NCI-H460 (cell line): ENCODE results near the gene PPP2R2B. TPM values are rescaled to one million over a fixed set of nuclear protein-coding genes. Genes with fewer than 3 reads are reported as not detected.

Source experiments
- DNase-seq: peaks from one replicate; pipeline ENCODE4 v3.0.0-alpha.2; 2016; ENCODE audit warnings: low read depth; ENCODE audit errors: extremely low read depth
- polyA plus RNA-seq: library from polyadenylated mRNA; depleted of rRNA; stranded (reverse); fragments of >200 nt; gene quantifications from 2 replicates; pipeline ENCODE4 v1.2.3, GENCODE V29; 2014; cell fraction: nucleus; rRNA removed
- total RNA-seq: library from RNA; depleted of rRNA; stranded (reverse); fragments of >200 nt; shearing (Covaris generic); gene quantifications from 2 replicates; pipeline ENCODE4 v1.2.3, GENCODE V29; 2014; rRNA removed

The PPP2R2B gene
- total RNA-seq, result not detected in 2 replicates
- polyA plus RNA-seq, result not detected in 2 replicates

DNA sequence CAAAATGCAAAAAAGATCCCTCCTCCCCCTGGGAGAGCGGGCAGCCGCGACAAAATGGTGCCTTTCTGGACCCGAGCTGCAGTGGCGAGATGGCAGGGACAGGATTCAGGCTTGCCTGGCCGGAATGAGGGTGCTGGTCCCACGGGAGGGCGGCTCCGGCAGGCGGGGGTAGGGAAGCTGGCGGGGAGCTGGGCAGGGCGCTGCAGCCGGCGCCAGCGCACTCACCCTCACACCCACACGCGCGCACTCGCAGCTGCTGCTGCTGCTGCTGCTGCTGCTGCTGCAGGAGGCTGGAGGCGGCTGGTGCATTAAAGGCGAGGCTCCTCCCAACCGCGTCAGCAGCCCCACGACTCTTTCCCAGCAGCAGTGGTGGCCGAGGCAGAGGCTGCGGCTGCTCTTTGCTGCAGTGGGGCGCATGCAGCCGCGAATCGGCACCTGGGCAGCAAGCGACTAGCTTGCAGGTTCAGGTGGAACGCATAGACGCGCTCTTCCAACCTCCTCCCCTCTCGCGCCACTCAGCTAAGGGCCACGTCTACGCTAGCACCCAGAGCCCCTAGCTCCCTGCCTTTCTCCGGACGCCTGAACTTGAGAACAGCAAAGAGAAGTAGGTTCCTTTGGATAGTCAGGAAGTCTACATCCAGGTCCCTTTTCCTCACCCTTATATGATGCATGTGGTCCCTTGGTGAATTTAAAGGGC is at the start of gene PPP2R2B:
Gene PPP2R2B, minus strand, starts transcription at position 282 of the 697 bp plus-strand sequence.
- no peak for DNase-seq

DNA sequence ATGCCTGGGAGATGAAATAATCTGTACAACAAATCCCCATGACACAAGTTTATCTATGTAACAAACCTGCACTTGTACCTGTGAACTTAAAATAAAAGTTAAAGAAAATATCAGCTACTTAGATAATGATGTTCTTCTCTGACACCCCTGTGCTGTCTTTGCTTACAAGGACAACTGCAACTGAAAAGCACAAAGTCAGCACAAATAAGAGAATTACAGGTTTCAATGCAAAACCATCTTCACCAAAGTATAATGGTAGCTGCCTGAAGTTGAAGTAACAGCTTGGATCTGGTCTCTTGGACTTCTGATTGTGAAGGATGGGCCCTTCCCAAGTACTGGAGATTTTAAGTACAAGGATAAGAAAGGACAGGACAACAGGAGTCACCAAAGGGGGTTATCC is 45.6 kb upstream of the PPP2R2B start:
- no peak for DNase-seq

DNA sequence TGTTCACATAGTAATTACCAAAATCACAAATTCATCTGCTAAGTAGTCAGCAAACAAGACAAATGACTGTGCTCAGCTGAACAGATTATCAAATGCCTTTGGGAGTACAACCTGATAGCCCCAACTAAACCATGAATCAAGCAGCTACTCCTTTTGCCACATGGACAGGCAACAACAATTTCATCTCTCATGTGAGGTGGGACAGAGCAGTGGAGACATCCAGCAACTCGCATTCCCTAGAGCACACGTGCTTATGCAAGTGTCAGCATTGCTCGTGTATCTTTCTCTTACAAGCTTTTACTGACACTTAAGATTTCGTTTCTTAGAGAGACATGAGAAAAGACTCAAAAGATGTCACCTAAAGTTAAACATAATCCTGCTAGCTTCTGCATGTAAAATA is 42.7 kb upstream of the PPP2R2B start:
- DNase-seq, result no peak

DNA sequence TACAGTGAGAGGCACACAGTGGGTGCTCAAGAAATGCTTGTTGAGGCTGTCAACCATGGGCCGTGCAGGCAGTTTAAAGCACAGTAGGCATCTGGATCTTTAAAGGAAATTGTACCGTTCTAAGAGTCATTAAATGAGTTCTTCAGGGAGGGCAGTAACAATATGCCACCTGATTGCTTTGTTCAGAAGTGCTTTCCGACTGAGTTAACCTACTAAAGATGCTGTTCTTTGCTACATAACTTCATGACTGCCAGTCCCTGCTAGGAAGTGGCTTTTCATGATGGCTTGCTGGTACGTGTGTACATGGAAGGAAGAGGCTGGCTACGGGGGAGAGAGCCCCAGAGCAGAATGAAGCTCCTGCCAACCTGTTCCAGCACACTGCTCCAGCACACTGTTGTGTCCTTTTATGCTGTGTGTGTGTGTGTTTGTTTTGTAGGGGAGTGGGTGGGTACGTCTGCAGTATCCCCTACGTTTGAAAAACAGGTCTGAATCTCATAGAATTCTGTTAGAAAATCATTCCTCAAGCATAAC is 41.9 kb upstream of the PPP2R2B start:
- DNase-seq, result no peak

DNA sequence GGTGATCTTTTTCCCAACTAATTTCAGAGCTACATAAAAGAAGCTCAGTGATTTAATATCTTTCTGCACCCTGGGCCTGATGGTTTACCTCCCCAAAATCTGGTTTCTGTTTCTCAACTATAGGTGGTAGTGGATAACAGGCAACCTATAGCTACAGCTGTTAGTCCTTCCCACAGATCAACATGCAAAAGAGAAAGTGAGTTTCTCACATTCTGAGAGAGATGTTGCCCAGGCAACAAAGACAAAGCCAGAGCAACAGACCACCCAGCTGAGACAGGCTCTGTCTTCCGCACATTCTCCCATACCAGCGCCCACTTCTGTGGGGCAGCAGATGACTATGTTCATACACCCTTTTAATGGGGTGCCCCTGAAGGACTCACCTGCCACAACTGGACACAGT is 40.7 kb upstream of the PPP2R2B start:
- no peak for DNase-seq

DNA sequence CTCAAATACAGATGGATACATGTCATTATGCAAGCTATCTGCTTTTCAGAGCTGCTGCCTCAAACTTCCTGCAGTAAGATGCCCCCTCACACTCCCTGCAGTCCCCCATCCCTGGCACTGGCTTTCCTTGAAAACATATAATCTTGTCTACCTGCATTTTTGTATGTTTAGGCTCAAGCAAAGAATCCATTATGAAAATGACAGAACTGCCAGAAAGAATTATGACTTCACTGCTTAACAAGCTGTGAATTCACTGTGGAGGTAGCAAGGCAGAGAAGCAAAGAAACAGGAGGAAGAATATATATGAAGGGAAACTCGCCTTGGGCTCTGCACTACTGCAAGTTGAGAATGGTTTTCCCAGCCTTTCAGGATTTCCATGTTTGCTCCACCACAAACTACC is 39.4 kb upstream of the PPP2R2B start:
- no peak for DNase-seq

DNA sequence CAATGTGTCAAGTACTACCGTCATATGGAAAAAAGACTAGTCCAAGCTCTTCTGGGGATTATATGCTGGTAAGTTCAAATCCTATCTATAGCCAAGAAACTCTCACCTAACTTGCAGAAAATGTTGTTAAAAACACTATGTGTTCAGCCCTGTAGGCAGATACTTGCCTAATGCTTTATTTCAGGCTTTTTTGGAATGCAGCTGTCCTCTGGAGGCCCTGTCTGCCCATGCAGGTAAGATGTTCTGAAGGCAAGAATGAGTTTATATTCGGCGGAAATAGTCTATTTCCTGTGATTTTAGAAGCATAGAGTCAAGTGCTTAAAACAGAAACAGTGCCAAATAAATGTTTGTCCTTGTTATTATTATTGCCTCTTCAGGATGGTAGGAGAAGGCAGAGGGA is 34.3 kb upstream of the PPP2R2B start:
- DNase-seq, result no peak

DNA sequence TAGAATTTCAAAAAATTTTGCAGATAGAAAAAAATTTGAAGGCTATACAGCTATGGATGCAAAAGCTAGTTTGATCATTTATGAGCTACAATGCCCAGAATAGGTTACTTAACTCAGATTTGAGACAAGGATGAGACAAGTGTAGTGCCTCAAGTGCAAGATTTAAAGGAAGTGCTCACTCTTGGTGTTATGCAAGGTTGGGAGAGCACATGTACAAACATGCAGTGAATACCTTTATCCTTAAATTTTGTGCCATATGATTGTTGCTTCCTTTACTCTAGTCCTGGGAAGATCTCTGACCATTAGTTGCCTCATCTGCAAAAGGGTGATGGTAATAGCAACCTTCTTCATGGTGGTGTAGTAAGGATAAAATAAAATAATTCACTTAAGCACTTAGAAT is 31.7 kb upstream of the PPP2R2B start:
- no peak for DNase-seq

DNA sequence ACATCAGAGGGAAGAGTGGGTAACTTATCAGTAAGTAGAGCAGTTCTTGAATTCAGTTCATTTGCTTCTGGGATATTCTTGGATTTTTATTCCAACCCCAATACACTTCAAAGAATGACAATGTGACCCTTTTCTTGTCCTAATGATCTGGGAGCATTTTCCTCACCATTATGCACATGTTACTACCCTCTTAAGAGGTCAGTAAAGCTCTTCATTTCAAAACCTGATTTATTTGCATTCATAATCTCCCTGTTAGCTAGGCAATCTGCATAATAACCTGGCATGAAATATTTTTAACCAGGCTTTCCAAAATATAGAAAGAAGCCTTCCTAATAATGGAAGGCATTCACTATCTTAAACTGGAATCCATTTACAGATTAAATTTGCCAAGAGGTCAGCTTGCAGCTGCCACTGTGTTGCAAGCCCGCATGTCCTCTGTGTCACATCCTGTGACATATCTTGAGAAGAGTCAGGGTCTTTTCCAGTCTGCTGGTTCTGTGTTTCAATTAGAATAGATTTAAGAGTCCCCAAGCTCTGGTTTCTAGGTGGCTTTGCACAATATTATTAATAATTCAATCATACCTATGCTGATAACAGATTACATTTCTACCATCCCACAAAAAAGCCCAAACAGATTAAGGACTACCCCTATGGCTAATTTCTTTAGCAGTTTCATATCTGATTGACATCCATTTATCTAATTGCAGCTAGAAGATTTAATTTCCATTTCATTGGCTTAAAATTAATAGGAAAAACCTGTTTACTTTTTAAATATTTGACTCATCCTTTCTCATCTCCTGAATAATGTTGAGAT is 30.9 kb upstream of the PPP2R2B start:
- DNase-seq, result no peak

DNA sequence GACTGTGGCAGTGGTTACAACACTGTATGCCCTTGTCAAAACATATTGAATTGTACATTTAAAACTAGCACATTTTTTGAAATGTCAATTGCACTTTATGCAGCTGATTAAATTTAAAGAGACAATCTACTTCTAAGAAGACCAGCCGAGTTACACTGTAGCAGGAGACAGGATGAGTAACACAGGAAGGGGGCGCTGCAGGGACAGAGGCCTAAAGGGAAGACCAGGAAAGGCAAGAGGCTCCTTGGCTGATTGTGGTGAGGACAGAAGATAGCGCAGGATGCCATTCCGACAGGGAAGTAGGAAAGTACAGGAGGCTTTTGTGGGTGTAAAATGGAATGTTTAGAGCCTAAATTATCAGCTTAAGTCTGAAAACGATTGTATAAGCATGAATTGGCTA is 28.2 kb upstream of the PPP2R2B start:
- no peak for DNase-seq

DNA sequence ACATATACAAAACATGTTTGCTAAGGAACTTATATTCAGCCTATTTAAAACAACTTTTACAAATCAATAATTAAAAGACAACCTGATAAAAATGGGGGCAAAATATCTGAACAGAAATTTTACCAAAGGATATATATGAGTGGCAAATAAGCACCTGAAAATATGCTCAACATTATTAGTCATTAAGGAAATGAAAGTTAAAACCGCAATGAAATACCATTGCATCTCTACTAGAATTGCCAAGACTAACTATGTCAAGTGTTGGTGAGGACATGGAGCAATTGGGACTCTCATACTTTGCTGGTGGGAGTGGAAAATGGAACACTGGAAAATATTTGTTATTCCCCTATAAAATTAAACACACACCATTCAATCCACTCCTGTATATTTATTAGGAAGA is 26.3 kb upstream of the PPP2R2B start:
- no peak for DNase-seq

DNA sequence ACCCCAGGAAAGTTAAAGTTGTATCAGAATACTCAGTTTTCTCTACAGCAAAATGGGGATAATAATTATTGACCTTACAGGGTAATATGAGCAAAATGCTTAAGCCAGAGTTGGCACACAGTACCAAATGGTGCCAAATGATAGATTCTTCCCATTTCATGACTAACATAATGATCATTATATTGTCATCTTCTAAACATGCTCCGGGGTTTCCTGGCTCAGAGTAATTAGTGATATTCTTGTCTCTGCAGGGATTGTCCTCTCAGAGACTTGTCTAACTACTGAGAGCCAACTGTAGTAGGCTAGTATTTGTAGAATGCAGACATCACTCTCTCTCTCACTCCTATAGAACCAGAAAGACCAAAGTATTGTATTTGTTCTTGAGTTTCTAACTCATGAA is 25.2 kb upstream of the PPP2R2B start:
- DNase-seq, result no peak

DNA sequence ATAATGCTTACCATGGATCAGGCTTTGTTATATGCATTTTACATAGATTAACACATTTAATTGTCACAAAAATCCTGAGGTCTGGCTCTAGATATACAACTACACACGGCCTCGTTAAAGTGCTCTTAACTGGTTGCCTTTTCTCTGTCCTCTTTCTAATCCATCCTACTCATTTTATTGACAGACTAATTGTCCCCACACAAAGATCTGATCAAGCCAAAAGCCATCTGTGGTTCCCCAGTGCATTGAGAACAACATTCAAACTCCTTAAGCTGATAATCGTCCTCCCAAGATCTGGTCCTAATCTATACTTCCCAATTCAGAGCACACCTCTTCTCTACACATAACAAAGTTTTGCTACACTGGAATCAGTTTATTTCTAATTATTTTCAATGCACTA is 23.9 kb upstream of the PPP2R2B start:
- DNase-seq, result no peak

DNA sequence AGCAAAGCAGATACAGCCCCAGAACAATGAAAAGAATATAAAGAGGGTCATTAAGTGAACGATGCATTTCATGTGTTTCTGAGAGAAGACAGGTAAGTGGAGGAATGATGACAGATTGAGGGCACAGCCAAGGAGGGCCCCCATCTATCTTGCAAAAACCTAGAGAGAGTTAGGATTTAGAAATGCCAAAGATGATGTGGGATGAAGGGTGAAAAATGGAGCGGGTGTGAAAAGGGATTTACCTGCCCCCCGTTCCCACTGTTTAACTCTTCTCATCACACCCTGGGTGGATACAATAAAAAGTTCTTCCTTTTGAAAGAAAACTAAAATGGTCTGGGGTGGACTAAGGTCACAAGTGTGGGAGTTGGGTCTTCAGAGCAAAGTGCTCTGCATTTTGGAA is 18.5 kb upstream of the PPP2R2B start:
- no peak for DNase-seq

DNA sequence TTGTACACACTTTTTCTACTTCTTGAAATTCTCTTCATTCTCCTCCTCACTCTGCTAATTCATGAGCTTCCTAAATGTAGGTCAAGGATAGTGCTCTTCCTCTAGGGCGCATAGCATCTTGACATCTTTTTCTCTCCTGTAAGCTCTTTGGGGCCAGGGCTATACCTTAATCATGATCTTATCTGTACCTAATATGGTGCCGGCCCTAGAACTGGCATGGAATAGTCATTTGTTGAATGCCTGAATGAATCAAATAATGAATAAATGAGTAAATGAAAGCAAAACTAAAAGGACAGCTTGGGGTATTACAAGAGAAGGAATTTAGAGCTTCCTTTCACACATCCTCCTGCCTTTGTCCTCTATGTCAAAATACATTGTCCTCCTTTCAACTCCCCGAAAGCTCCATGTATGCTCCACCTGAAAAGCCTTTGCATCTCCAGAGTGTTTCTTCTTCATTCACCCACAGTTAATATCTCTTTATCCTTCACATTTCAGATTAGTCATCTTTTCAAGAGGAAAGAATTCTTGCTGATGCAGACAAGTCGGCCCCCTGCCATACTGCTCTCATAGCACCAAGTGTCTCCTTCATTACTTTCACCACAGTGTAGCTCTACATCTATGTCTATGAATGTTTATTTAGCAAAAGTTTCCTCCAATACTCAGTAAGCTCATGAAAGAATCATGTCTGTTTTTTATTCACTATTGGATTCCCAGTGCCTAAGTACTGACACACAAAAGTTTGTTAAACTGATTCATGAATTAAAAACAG is 16.4 kb upstream of the PPP2R2B start:
- no peak for DNase-seq

DNA sequence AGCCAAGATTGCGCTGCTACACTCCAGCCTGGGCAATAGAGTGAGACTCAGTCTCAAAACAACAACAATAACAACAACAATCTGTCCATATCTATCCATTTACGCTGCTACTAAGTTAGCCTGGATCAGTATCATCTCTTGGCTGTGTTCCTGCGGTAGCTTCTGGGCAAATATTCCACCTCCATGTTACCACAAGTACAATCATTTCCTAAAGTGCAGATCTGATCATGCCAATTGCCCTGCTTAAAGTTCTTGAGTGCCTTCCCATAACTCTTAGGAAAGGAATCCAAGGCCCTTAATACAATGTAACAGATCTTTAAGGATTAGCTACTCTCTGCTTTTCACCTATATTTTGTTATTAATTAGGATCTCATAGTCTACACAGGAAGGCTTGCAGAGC is 15.4 kb upstream of the PPP2R2B start:
- DNase-seq, result no peak

DNA sequence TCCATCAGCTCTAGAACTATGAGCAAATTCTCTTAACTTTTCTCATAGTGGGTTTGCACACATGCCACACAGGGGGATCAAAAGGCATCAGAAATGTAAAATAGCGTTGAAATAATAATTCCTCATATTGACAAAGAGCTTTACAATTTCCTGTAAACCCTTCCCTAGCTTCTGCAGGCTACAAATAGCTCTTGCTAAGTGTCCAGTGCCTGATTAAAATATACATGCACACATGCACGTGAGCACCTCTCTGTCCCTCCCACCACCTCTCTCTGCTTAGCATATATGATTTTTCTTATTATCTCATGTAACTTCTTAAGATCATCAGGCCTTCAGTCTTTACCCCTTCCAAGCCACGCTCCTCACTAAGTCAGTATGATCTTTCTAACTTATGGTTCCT is 13.7 kb upstream of the PPP2R2B start:
- DNase-seq, result no peak

DNA sequence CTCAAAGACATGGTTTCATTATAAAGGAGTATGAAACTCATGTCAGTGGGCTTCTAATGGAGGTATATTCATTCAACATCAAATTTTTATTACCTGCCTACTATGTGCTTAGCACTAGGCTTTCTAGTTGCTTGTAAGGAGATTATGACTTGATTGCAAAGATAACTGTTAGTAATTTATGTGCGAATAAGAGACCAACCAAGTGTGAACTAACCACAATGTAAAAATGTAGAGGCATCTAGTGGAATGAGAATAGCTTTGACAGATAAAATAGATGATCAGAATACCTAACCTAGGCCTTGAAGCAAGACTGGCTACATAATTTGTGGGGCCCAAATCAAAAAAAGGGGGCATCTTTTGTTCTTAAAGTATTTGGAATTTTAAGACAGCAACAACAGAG is 13.0 kb upstream of the PPP2R2B start:
- no peak for DNase-seq

DNA sequence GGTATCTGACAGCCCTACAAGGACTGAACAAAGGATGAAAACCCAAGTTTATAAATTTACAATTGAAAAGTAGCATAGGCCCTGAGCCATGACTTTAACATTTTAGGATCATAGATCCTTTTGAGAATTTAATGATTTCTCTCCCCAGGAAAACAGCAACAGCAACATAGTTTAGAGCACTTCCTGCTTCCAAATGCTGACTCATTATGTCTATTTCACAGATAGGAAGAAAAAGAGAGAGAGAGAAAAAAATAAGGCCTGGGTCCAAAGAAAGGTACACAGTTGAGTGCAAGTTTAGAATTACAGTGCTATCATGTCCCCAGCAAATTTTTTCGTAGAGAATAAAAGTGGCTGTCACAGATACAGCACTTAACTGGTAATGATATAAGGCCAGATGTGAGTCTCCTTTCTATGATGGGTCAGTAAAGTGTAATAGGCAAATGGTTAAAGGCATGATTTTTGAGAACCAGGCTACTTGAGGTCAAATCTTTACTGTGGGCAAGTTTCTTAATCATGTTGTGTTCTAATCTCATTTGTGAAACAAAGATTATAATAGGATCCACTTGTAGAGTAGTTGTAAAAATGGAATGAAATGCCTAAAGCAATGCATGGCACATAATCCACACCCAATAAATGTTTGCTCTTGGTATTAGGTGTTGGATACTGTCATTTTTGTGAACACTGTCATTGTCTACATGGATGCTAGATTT is 12.3 kb upstream of the PPP2R2B start:
- no peak for DNase-seq

DNA sequence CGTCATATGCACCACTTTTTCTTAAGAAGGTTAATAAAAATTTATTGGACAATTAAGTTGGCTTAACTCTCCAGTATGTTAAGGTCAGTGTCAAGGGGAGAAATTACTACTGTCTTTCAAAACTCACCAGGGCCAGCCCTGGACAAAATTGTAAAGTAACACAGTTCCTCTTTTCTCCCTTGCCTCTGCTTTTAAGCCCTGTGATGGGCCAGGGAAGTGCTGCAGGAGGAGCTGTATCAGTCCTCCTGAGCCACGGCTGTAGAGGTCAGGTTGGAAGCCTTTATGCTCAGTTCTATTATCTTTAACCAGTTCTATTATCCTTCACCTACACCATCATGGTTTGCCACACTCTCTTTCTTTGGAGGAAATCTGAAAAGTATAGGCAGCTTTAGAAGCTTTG is 11.5 kb upstream of the PPP2R2B start:
- no peak for DNase-seq

DNA sequence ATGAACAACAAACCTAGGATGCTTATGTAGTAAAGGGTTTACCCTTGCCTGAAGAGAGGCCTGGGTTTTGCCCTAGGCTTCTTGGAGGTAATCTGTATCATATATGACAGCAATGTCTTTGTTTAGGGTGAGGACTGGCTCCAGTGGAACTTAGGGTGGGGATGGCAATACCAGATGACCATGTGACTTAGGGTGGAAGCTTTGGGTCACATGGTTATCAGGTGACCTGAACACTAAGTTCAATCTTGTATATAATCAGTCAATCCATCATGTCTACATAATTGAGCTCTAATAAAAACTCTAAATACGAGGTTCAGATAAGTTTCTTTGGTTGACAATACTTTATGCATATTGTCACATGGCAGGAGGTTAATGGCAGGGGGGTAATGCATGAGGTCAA is 10.6 kb upstream of the PPP2R2B start:
- no peak for DNase-seq
